Mononuclear cell (primary cell): ENCODE results near the gene IGFL1. TPM values are rescaled to one million over a fixed set of nuclear protein-coding genes. Genes with fewer than 3 reads are reported as not detected.
"Not testable (repeated sequence)": the region's sequence is repeated elsewhere in the genome, so short reads cannot be mapped to it uniquely, and the experiment has no call there.

Experiments used
- H3K27me3 ChIP-seq: 2 replicates; pipeline ENCODE4 v1.6.0; 2011; ENCODE audit warnings: low read length, control low read depth; ENCODE audit not compliant: insufficient read depth
- H3K4me1 ChIP-seq: 2 replicates; pipeline ENCODE4 v1.5.1; 2011; ENCODE audit warnings: mild to moderate bottlenecking, low read length, control low read depth; ENCODE audit not compliant: insufficient read depth
- H3K4me3 ChIP-seq: 2 replicates; pipeline ENCODE4 v1.5.1; 2011; ENCODE audit warnings: mild to moderate bottlenecking, low read length, moderate library complexity
- H3K9me3 ChIP-seq: 2 replicates; pipeline ENCODE4 v1.5.1; 2011; ENCODE audit warnings: low read depth, mild to moderate bottlenecking, control low read depth, low read length
- total RNA-seq: library from RNA; depleted of rRNA; stranded (reverse); fragments of >200 nt; gene quantifications from one replicate; pipeline ENCODE4 v1.2.3, GENCODE V29; 2012

Gene IGFL1
- total RNA-seq, 1 donor: not detected

DNA sequence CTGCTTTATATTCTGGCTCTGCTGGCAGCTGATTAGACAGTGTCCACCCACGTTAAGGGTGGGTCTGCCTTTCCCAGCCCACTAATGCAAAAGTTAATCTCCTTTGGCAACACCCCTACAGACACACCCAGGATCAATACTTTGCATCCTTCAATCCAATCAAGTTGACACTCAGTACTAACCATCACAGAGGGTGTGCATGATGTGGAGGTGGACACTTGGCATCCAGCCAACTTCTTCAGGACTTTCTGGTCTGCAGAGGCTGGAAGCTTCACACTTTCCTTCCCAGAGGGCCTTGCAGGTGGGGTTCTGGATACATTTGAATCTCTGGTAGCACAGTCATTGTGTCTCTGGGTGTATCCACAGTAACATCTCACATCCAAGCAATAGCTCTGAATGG, 18.9 kb upstream of the IGFL1 start:
- H3K4me1 ChIP-seq: peaks cover 7% of the 10 kb centered on the region
- no peak overlapping the region for H3K4me3 ChIP-seq
- no peaks in the 10 kb centered on the region for H3K9me3 ChIP-seq
- no peaks in the 10 kb centered on the region for H3K27me3 ChIP-seq

GRCh38 chr19:46211201-46211881, 18.2 kb upstream of the IGFL1 start:
- H3K27me3 ChIP-seq: no peaks in the 10 kb centered on the region
- no peak overlapping the region for H3K4me3 ChIP-seq
- H3K9me3 ChIP-seq: no peaks in the 10 kb centered on the region
- H3K4me1 ChIP-seq: peaks cover 7% of the 10 kb centered on the region

DNA sequence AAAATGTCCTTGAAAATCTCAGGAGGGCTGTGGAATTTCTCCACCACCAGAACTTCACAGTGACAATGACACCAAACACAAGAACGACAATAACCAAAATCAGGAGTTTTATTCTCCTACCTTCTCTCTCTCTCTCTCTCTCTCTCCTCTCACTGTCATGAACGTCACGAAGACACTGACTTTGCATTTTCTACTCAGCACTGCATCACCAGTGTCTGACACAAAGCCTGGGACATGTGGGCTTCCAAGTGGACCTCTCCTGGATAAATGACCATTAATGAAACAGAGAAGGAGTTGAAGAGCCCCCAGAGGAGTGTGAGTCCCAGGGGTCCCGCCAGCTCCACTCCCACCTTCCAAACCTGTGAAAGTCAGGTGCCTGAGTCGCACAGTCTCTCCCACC, 16.9 kb upstream of the IGFL1 start:
- H3K27me3 ChIP-seq, H3K9me3 ChIP-seq, H3K4me3 ChIP-seq, H3K4me1 ChIP-seq: not testable (repeated sequence)

- Histone ChIP-seq H3K9me3 (no peaks in the 10 kb centered on the region), H3K4me3 (no peak overlapping the region), H3K27me3 (no peaks in the 10 kb centered on the region), H3K4me1 (peaks cover 7% of the 10 kb centered on the region)
Observed at GRCh38 chr19:46213156-46213555, 16.4 kb upstream of the IGFL1 start.

GRCh38 chr19:46213806-46214205, 15.7 kb upstream of the IGFL1 start:
- no peaks in the 10 kb centered on the region for H3K9me3 ChIP-seq
- H3K27me3 ChIP-seq: no peaks in the 10 kb centered on the region
- peaks cover 7% of the 10 kb centered on the region for H3K4me1 ChIP-seq
- no peak overlapping the region for H3K4me3 ChIP-seq

DNA sequence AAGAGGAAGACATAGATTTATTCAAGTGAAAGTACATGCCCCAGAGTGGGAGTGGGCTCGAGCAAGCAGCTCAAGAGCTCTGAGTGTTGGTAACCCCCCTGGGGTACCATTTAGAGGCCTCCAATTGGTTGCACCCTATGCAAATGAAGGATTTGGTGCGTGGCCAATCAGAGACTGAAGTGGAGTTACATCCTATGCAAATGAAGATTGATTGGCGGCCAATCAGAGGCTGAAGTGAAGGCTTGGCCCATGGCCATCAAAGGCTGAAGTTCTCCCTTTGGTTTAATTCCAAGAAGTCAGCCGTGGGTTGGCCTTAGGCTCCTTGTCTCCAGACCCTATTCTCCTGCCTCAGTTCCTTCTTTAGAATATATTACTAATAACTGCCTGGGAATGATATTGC, 12.9 kb upstream of the IGFL1 start:
- no peaks in the 10 kb centered on the region for H3K9me3 ChIP-seq
- H3K4me1 ChIP-seq: no peaks in the 10 kb centered on the region
- H3K4me3 ChIP-seq: no peak overlapping the region
- no peaks in the 10 kb centered on the region for H3K27me3 ChIP-seq

- H3K4me3 ChIP-seq: no peak overlapping the region
- H3K27me3 ChIP-seq: no peaks in the 10 kb centered on the region
- H3K9me3 ChIP-seq: no peaks in the 10 kb centered on the region
- H3K4me1 ChIP-seq: no peaks in the 10 kb centered on the region
Observed at GRCh38 chr19:46217476-46217875, 12.1 kb upstream of the IGFL1 start.

- H3K4me1 ChIP-seq: no peaks in the 10 kb centered on the region
- H3K27me3 ChIP-seq: no peaks in the 10 kb centered on the region
- no peaks in the 10 kb centered on the region for H3K9me3 ChIP-seq
- no peak overlapping the region for H3K4me3 ChIP-seq
Observed at GRCh38 chr19:46218160-46218559, 11.4 kb upstream of the IGFL1 start.

DNA sequence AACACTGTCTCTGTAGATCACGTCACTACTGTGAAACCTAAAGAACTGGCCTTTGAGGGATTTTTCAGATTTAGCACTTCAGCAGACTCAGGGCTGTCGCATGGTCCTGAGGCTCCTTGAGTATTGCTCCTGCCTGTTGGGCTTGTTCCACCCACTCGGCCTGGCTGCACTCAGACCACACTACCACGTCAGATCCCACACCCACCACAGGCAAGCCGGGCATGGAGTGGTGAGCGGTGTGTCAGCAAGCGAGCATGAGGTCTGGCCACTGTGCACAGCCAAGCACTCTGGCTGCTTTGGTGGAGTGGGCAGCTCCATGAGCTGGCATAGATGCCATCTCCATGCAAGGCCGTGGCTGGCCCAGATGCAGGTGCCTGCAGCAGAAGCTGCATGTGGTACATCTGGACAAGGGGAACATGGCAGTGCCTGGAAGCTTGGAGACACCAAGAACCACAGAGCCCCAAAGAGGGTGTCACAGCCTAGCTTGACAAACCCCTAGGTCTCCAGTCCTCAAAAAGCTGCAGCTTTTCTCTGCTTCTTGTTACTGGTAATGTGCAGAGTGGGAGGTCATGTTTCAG, 9.4 kb upstream of the IGFL1 start:
- Histone ChIP-seq H3K9me3 (no peaks in the 10 kb centered on the region), H3K4me1 (no peaks in the 10 kb centered on the region), H3K27me3 (no peaks in the 10 kb centered on the region), H3K4me3 (no peak overlapping the region)

DNA sequence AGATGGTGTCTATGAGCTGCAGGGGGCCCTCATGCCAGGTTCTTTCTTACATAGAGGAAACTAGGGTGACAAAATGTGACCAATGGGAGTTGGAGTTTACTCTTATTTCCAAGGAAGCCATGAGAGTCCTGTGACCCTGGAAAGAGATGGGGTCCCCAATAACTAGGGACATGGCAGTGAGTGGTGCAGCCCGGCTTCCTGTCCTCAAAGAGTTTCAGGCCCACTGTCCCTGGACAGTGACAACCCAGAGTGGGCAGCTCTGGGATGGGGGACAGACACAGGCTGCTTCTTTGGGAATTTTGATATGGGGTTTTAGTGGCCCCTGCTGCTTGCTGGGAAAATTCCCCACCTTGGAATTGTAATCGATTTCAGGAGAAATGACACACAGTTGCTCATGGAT, 8.4 kb upstream of the IGFL1 start:
- H3K27me3 ChIP-seq: no peaks in the 10 kb centered on the region
- no peaks in the 10 kb centered on the region for H3K4me1 ChIP-seq
- H3K9me3 ChIP-seq: no peaks in the 10 kb centered on the region
- no peak overlapping the region for H3K4me3 ChIP-seq

- no peak overlapping the region for H3K4me3 ChIP-seq
- H3K27me3 ChIP-seq: no peaks in the 10 kb centered on the region
- H3K9me3 ChIP-seq: no peaks in the 10 kb centered on the region
- no peaks in the 10 kb centered on the region for H3K4me1 ChIP-seq
Observed at GRCh38 chr19:46221981-46222610, 7.4 kb upstream of the IGFL1 start.

DNA sequence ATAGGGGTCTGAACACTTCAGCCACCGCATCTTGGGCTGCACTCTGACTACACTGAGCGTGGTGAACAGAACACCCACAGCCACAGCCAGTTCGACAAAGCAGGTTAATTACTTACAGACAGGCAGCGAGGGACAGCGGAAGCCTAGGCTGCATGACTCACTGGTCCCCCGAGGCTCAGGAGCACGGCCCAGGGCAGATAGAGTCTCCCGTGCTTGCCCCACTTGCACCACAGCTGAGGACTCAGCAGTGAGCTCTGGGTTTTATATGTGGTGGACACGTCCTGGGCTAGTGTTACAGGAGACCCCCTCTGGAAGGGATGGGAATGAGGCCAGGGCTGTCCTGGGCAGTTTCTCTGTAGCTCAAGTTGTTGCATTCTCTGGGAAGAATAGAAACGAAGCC, 5.8 kb upstream of the IGFL1 start:
- not testable (repeated sequence) for H3K9me3 ChIP-seq, H3K4me3 ChIP-seq, H3K27me3 ChIP-seq, H3K4me1 ChIP-seq

DNA sequence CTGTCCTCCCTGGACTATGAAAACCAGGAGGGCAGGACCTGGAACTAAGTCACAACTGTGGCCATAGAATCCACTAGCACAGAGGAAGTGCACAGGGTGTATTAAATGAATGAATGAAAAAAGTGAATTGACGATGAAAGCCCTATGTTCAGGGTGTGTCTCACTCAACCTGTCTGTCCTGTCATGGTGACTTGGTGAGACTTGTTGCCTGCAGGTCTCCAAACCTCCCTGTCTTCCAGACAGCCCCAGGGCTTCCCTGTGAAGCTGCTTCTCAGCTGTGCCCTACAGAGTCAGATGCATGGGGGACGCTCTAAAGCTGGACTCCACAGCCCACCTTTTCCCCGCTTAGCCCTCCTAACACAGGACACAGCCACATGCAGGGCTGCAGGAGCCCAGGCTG, 4.8 kb upstream of the IGFL1 start:
- Histone ChIP-seq H3K27me3 (no peaks in the 10 kb centered on the region), H3K9me3 (no peaks in the 10 kb centered on the region), H3K4me3 (no peak overlapping the region), H3K4me1 (no peaks in the 10 kb centered on the region)

DNA sequence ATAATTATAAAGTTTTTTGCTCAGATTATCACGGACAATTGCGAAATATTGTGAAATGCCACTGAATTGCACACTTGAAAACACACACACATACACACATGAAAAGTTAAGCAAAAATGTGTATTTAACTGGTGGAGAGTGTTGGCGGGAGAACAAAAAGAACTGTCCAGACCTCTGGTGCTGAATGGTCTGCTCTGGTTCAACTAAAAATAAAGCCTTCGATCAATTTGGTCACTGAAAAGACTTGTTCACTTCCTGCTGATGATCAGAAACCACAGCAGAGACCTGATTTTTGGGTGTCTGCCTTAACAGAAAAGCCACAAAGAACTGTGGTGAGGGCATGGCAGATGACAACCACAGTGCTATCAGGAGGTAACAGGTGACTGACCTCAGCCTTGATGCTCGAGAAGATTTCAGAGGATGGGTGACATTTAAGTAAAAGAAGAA, 4.0 kb upstream of the IGFL1 start:
- Histone ChIP-seq H3K9me3 (no peaks in the 10 kb centered on the region), H3K27me3 (no peaks in the 10 kb centered on the region), H3K4me1 (no peaks in the 10 kb centered on the region), H3K4me3 (no peak overlapping the region)

DNA sequence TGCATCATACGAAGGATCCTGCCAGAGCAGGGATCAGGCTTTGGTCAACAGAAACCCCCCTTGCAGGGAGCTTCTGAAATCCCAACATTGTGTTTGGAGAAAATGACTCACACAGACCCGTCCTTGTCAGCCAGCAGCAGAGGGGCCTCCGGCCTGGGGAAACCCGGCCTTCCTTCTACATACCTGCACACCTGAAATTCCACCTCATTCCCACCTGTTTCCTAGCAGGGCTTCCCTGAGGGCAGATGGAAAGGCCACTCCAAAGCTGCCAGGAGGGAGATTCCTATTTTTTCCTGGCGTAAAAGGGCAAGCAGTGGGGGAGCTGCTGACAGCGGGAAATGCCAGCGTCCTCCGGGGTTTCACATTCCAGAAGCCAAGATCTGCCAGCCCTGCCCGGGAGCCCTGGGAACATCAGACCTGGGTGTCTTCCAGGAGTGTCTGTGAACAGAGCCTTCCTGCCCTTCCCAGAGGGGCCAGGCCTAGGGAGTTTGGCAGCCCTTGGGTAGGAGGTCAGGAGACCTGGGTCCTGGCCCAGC, 3.0 kb upstream of the IGFL1 start:
- H3K4me3 ChIP-seq: no peak overlapping the region
- no peaks in the 10 kb centered on the region for H3K9me3 ChIP-seq
- no peaks in the 10 kb centered on the region for H3K27me3 ChIP-seq
- H3K4me1 ChIP-seq: no peaks in the 10 kb centered on the region

GRCh38 chr19:46232029-46232428, 2.5 kb downstream of the IGFL1 start:
- Histone ChIP-seq H3K9me3 (no peaks in the 10 kb centered on the region), H3K27me3 (no peaks in the 10 kb centered on the region), H3K4me3 (no peak overlapping the region), H3K4me1 (no peaks in the 10 kb centered on the region)
